ENCODE measurements around the gene UPK2.

- TF ChIP-seq CTCF (IDR thresholded peaks at IDR 0.05; ENCODE audit: low read depth, low read length): no peak
- TF ChIP-seq POLR2A (IDR thresholded peaks at IDR 0.05; ENCODE audit: extremely low read depth, insufficient read length): no peak
Measured at GRCh38 chr11:118979434-118979833, 23.3 kb downstream of the UPK2 start.
